ENCODE data around the gene RGS11.
A peak's percentile ranks its signal among the peaks of the same experiment; 100 is the strongest.

RGS11 gene

GRCh38 chr16:229731-230281, 45.9 kb downstream of the RGS11 start:
- TF ChIP-seq CTCF (IDR thresholded peaks at IDR 0.05; ENCODE audit: insufficient read depth, low read depth, low read length, missing control alignments): no peak
- DNase-seq (ENCODE audit: low read depth): no peak
- peak overlapping the region; percentile 98 for H3K4me3 ChIP-seq (ENCODE audit: low read depth, low read length)

- no peak for TF ChIP-seq CTCF (IDR thresholded peaks at IDR 0.05; ENCODE audit: insufficient read depth, low read depth, low read length, missing control alignments)
- H3K4me3 ChIP-seq (ENCODE audit: low read depth, low read length): peak within 1 kb of the TSS; percentile 98
- peak; percentile 92 for DNase-seq (ENCODE audit: low read depth)
Observed at GRCh38 chr16:228852-229730, 46.7 kb downstream of the RGS11 start, which contains the start of gene LUC7L. Gene LUC7L (minus strand): TSS chr16:229449. CDS start chr16:229339, 110 bp downstream.

- no peak for TF ChIP-seq CTCF (IDR thresholded peaks at IDR 0.05; ENCODE audit: insufficient read depth, low read depth, low read length, missing control alignments)
- H3K4me3 ChIP-seq (ENCODE audit: low read depth, low read length): peak overlapping the region; percentile 98
- peak; percentile 38 for DNase-seq (ENCODE audit: low read depth)
Observed at GRCh38 chr16:228151-228851, 47.4 kb downstream of the RGS11 start.

GRCh38 chr16:220021-220420, 55.7 kb downstream of the RGS11 start:
- TF ChIP-seq CTCF (IDR thresholded peaks at IDR 0.05; ENCODE audit: insufficient read depth, low read depth, low read length, missing control alignments): no peak
- DNase-seq (ENCODE audit: low read depth): no peak

More at GRCh38 chr16:220021-220420, 55.7 kb downstream of the RGS11 start:
- no peak overlapping the region for H3K4me3 ChIP-seq (ENCODE audit: low read depth, low read length)

All from GM12865 (cell line).